SK-N-DZ (cell line): ENCODE measurements around the gene REL. TPM values are rescaled to one million over a fixed set of nuclear protein-coding genes. Genes with fewer than 3 reads are reported as not detected.
"Not testable (repeated sequence)": the region's sequence is repeated elsewhere in the genome, so short reads cannot be mapped to it uniquely, and the experiment has no call there.

Source experiments
- DNase-seq: peaks from one replicate; pipeline ENCODE4 v3.0.0-alpha.2; 2015; ENCODE audit warnings: low spot score
- polyA plus RNA-seq, 2 experiments: library from polyadenylated mRNA; depleted of rRNA; stranded (reverse); fragments of >200 nt; gene quantifications; 2 replicates each; pipeline ENCODE4 v1.2.3, GENCODE V29; 2014

Gene REL
- 2.1 and 3.4 TPM in 2 replicates for polyA plus RNA-seq (2014; cell fraction: cytosol; rRNA removed)
- 0.86 and 1.4 TPM in 2 replicates for polyA plus RNA-seq (2014; cell fraction: nucleus; rRNA removed)

GRCh38 chr2:60881047-60881932 is at the start of gene REL:
Gene REL (plus strand): TSS chr2:60881574. CDS start chr2:60881841, 267 bp downstream.
- peak; percentile 88 for DNase-seq

GRCh38 chr2:60831921-60832320 is 49.5 kb upstream of the REL start:
- no peak for DNase-seq

GRCh38 chr2:60832621-60833020 is 48.8 kb upstream of the REL start:
- no peak for DNase-seq

- DNase-seq, result no peak
These were observed 47.1 kb upstream of the REL start for GRCh38 chr2:60834270-60834717.

GRCh38 chr2:60836491-60836890 is 44.9 kb upstream of the REL start:
- DNase-seq, result no peak

GRCh38 chr2:60837123-60837522 is 44.3 kb upstream of the REL start:
- no peak for DNase-seq

- DNase-seq, result no peak
These were observed 42.9 kb upstream of the REL start for GRCh38 chr2:60838481-60838880.

- no peak for DNase-seq
These were observed 42.1 kb upstream of the REL start for GRCh38 chr2:60839126-60839813.

- no peak for DNase-seq
These were observed 40.5 kb upstream of the REL start for GRCh38 chr2:60840880-60841279.

GRCh38 chr2:60843006-60843405 is 38.4 kb upstream of the REL start:
- no peak for DNase-seq

GRCh38 chr2:60844105-60844504 is 37.3 kb upstream of the REL start:
- DNase-seq, result no peak

GRCh38 chr2:60847854-60848253 is 33.5 kb upstream of the REL start:
- no peak for DNase-seq

GRCh38 chr2:60849187-60849586 is 32.2 kb upstream of the REL start:
- no peak for DNase-seq

- DNase-seq, result no peak
These were observed 29.0 kb upstream of the REL start for GRCh38 chr2:60852282-60852860.

GRCh38 chr2:60853531-60853930 is 27.8 kb upstream of the REL start:
- no peak for DNase-seq

GRCh38 chr2:60855989-60856669 is 25.2 kb upstream of the REL start:
- DNase-seq, result no peak

- DNase-seq, result no peak
These were observed 24.3 kb upstream of the REL start for GRCh38 chr2:60857056-60857455.

- no peak for DNase-seq
These were observed 22.5 kb upstream of the REL start for GRCh38 chr2:60858897-60859311.

- DNase-seq, result no peak
These were observed 19.6 kb upstream of the REL start for GRCh38 chr2:60861736-60862135.

- no peak for DNase-seq
These were observed 18.7 kb upstream of the REL start for GRCh38 chr2:60862642-60863041.

GRCh38 chr2:60865361-60865760 is 16.0 kb upstream of the REL start:
- DNase-seq, result not testable (repeated sequence)

- no peak for DNase-seq
These were observed 14.4 kb upstream of the REL start for GRCh38 chr2:60867007-60867406.
